SU-DHL-6 (cell line): ENCODE results near the gene EPHA3.

Source experiments
- H2AFZ ChIP-seq: fragments of 200-600 bp; sonication (generic); 2 replicates; pipeline ENCODE4 v1.6.1; 2014; ENCODE audit warnings: low read depth, mild to moderate bottlenecking, moderate library complexity, mixed read lengths, antibody characterized with exemption, low read length; ENCODE audit not compliant: severe bottlenecking
- H3F3A ChIP-seq: fragments of 200-600 bp; shearing (Covaris generic); 2 replicates; pipeline ENCODE4 v1.6.0; 2016; ENCODE audit warnings: antibody characterized with exemption, mild to moderate bottlenecking; ENCODE audit not compliant: insufficient read depth
- H3K27ac ChIP-seq: fragments of 200-600 bp; sonication (generic); 2 replicates; pipeline ENCODE4 v1.5.1; 2016; ENCODE audit warnings: low read depth, mild to moderate bottlenecking, low read length, moderate library complexity, mixed read lengths
- H3K27me3 ChIP-seq: fragments of 200-600 bp; sonication (generic), shearing (Covaris generic); 2 replicates; pipeline ENCODE4 v1.6.0; 2014; ENCODE audit warnings: mild to moderate bottlenecking, low read length
- H3K36me3 ChIP-seq: fragments of 200-600 bp; sonication (generic); 2 replicates; pipeline ENCODE4 v1.6.1; 2014; ENCODE audit warnings: mild to moderate bottlenecking, low read length, mixed read lengths
- H3K4me2 ChIP-seq: fragments of 300-600, 200-600 bp; shearing (Covaris generic), sonication (generic); 2 replicates; pipeline ENCODE4 v1.6.0; 2014; ENCODE audit warnings: low read length, low read depth, mild to moderate bottlenecking; ENCODE audit not compliant: poor library complexity, severe bottlenecking
- H3K4me3 ChIP-seq: fragments of 200-600 bp; sonication (generic); 2 replicates; pipeline ENCODE4 v1.5.1; 2014; ENCODE audit warnings: antibody characterized with exemption, low read length, mild to moderate bottlenecking, mixed read lengths; ENCODE audit not compliant: insufficient read depth, poor library complexity, severe bottlenecking
- H3K79me2 ChIP-seq: fragments of 200-600 bp; sonication (generic); 2 replicates; pipeline ENCODE4 v1.6.1; 2014; ENCODE audit warnings: mild to moderate bottlenecking, low read length, moderate library complexity; ENCODE audit not compliant: insufficient read depth
- H3K9ac ChIP-seq: fragments of 200-600 bp; sonication (generic); 2 replicates; pipeline ENCODE4 v1.7.0; 2014; ENCODE audit warnings: mild to moderate bottlenecking, low read length
- H3K9me2 ChIP-seq: fragments of 200-600 bp; sonication (generic); replicated peaks from 2 replicates; pipeline ENCODE4 v1.6.1; 2014; ENCODE audit warnings: low read length; ENCODE audit not compliant: insufficient read depth
- H3K9me3 ChIP-seq: fragments of 200-600 bp; sonication (generic); 2 replicates; pipeline ENCODE4 v1.6.1; 2014; ENCODE audit warnings: low read length, mixed read lengths; ENCODE audit not compliant: insufficient read depth
- H4K20me1 ChIP-seq: fragments of 200-600 bp; sonication (generic); 2 replicates; pipeline ENCODE4 v1.6.1; 2014; ENCODE audit warnings: low read depth, mild to moderate bottlenecking, antibody characterized with exemption, low read length, moderate library complexity, mixed read lengths
- CTCF ChIP-seq: fragments of 200-600 bp; sonication (generic); IDR thresholded peaks from one replicate; pipeline ENCODE4 v1.5.1; 2017; ENCODE audit warnings: antibody characterized with exemption, mild to moderate bottlenecking, low read length, moderate library complexity; ENCODE audit not compliant: insufficient read depth, poor library complexity, severe bottlenecking
- EZH2phosphoT487 ChIP-seq: fragments of 200-600 bp; sonication (generic), shearing (Covaris generic); conservative IDR thresholded peaks from 2 replicates; pipeline ENCODE4 v1.6.1; 2018; ENCODE audit warnings: mild to moderate bottlenecking, antibody characterized with exemption, low read length, moderate library complexity, mixed read lengths

The EPHA3 gene

DNA sequence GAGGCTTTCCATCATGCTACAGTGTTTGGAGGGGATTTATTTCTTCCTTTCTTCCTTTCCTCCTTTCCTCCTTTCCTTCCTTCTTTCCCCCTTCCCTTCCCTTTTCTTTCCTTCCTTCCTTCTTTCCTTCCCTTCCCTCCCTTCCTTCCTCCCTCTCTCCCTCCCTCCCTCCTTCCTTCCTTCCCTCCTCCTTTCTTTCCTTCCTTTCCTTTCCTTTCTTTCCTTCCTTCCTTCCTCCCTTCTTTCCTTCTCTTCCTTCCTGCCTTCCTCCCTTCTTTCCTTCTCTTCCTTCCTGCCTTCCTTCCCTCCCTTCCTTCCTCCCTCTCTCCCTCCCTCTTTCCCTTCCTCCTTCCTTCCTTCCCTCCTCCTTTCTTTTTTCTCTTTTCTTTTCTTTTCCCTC lies 127.2 kb downstream of the EPHA3 start:
- Histone ChIP-seq H3K36me3 (no peaks in the 10 kb centered on the region), H3K4me2 (no peak overlapping the region), H3K9me3 (no peaks in the 10 kb centered on the region), H3K27ac (no peak overlapping the region), H3F3A (no peaks in the 10 kb centered on the region), H3K27me3 (no peaks in the 10 kb centered on the region), H4K20me1 (no peaks in the 10 kb centered on the region), H3K9me2 (no peaks in the 10 kb centered on the region), H3K9ac (no peak overlapping the region), H2AFZ (no peak overlapping the region), H3K79me2 (no peaks in the 10 kb centered on the region), H3K4me3 (no peak overlapping the region)
- TF ChIP-seq CTCF, result no peak
- no peak for TF ChIP-seq EZH2phosphoT487

DNA sequence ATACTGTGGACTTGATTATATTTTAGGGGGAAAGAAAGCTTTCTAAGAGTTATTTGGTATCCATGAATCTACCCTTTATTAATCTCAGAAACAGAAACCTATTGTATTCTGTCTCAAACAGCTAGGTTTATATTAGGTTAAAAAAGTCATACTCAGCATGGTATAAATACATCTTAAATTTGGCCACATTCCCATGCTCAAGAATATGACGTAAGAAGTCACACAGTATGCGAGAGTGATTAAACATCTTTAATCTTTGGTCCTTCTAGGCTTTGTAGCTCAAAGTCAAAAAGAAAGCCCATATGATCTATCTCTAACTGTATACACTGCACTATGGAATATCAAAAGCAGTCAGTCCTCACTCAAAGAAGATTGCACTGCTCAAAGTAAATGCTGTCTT lies 131.4 kb downstream of the EPHA3 start:
- H4K20me1 ChIP-seq, result no peaks in the 10 kb centered on the region

DNA sequence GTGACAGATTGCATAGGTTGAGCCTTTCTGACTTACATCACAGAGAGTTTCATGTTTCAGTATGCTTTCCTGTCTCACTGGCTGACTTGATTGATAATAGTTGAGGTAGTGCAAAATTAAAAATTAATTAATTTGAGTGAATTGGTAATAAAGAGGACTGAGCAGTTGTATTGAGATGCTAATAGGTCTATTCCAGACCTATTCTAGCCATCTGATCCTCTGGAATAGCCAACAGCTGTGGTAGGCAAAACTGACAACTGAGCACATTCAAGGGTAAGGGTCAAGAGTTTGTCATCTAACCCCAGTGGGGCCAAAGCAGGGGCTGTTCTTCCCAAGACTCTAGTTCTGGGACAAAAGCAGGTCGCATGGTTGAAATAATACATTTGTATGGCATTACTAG lies 132.4 kb downstream of the EPHA3 start:
- H4K20me1 ChIP-seq, result no peaks in the 10 kb centered on the region
- no peaks in the 10 kb centered on the region for H3K9me3 ChIP-seq
- no peaks in the 10 kb centered on the region; the same call in 1 of the 2 replicates for H3K9me2 ChIP-seq
- TF ChIP-seq CTCF (no peak), EZH2phosphoT487 (no peak)
- H3K79me2 ChIP-seq, result no peaks in the 10 kb centered on the region
- H3K9ac ChIP-seq, result no peak overlapping the region
- H3K27ac ChIP-seq, result no peak overlapping the region
- no peaks in the 10 kb centered on the region for H3F3A ChIP-seq
- no peak overlapping the region for H2AFZ ChIP-seq
- H3K27me3 ChIP-seq, result no peaks in the 10 kb centered on the region
- H3K4me2 ChIP-seq, result no peak overlapping the region
- H3K36me3 ChIP-seq, result no peaks in the 10 kb centered on the region
- no peak overlapping the region for H3K4me3 ChIP-seq

More for the DNA sequence above, 131.4 kb downstream of the EPHA3 start:
- H3K9ac ChIP-seq, result no peak overlapping the region
- H3K27ac ChIP-seq, result no peak overlapping the region
- no peaks in the 10 kb centered on the region for H3K36me3 ChIP-seq
- no peaks in the 10 kb centered on the region for H3F3A ChIP-seq
- no peak overlapping the region for H3K4me3 ChIP-seq
- H3K27me3 ChIP-seq, result no peaks in the 10 kb centered on the region
- no peaks in the 10 kb centered on the region for H3K9me3 ChIP-seq
- H2AFZ ChIP-seq, result no peak overlapping the region
- TF ChIP-seq EZH2phosphoT487 (no peak), CTCF (no peak)
- H3K9me2 ChIP-seq, result no peaks in the 10 kb centered on the region
- no peak overlapping the region for H3K4me2 ChIP-seq
- no peaks in the 10 kb centered on the region for H3K79me2 ChIP-seq

GRCh38 chr3:89245612-89246011 lies 138.2 kb downstream of the EPHA3 start:
- H3K4me2 ChIP-seq, result no peak overlapping the region

More at GRCh38 chr3:89245612-89246011, 138.2 kb downstream of the EPHA3 start:
- Histone ChIP-seq H3K4me3 (no peak overlapping the region), H3K9me2 (no peaks in the 10 kb centered on the region; the same call in 1 of the 2 replicates), H3K9me3 (no peaks in the 10 kb centered on the region), H2AFZ (no peak overlapping the region), H4K20me1 (no peaks in the 10 kb centered on the region), H3K27me3 (no peaks in the 10 kb centered on the region), H3K79me2 (no peaks in the 10 kb centered on the region), H3K27ac (no peak overlapping the region), H3F3A (no peaks in the 10 kb centered on the region), H3K36me3 (no peaks in the 10 kb centered on the region), H3K9ac (no peak overlapping the region)
- no peak for TF ChIP-seq CTCF
- no peak for TF ChIP-seq EZH2phosphoT487
